Right lobe of liver (tissue), 4 donors: ENCODE results near the gene EFCAB5.

ENCODE experiments used
- POLR2A ChIP-seq: fragments of 450-650 bp; IDR thresholded peaks from one replicate; pipeline ENCODE4 v1.6.1; 2017; ENCODE audit warnings: antibody characterized with exemption, mild to moderate bottlenecking
- TF ChIP-seq, protein P1 (sequence below), 4 donors: fragments of 200-600 bp in 3 of 4; fragments of 450-650 bp in 1 of 4; IDR thresholded peaks; one replicate each; pipeline versions ENCODE4 v1.5.1 to v1.8.0; 2016 to 2022; ENCODE audit warnings: antibody characterized with exemption in 4 of 4, mild to moderate bottlenecking in 2 of 4
- donor health status: DM: no; HTN: no; CAD: no.
- donor health status: DM: no; HTN: no; CAD: no.
- donor health status: DM: no; HTN: yes; CAD: no.

DNA sequence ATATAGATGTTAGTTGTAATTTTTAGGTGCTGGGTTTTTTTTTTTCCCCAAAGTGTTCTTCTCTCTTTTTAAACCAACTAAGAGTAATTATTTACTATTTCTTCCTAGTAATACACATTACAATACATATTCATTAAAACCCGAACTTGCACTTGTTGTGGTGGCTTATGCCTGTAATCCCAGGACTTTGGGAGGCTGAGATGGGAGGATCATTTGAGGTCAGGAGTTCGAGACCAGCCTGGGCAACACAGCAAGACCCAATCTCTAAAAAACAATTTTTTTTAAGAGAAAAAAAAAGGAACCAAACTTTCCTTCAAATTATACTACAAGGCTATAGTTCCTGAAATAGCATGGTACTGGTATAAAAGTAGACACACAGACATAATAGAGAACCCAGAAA is 3.8 kb downstream of the EFCAB5 start:
- TF ChIP-seq, protein P1, sequence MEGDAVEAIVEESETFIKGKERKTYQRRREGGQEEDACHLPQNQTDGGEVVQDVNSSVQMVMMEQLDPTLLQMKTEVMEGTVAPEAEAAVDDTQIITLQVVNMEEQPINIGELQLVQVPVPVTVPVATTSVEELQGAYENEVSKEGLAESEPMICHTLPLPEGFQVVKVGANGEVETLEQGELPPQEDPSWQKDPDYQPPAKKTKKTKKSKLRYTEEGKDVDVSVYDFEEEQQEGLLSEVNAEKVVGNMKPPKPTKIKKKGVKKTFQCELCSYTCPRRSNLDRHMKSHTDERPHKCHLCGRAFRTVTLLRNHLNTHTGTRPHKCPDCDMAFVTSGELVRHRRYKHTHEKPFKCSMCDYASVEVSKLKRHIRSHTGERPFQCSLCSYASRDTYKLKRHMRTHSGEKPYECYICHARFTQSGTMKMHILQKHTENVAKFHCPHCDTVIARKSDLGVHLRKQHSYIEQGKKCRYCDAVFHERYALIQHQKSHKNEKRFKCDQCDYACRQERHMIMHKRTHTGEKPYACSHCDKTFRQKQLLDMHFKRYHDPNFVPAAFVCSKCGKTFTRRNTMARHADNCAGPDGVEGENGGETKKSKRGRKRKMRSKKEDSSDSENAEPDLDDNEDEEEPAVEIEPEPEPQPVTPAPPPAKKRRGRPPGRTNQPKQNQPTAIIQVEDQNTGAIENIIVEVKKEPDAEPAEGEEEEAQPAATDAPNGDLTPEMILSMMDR (IDR thresholded peaks at IDR 0.05), result no peak
- no peak for TF ChIP-seq POLR2A
